Stimulated activated CD4-positive, alpha-beta T cell treated with anti-CD3 and anti-CD28 coated beads, Interleukin-12 subunit alpha, Interleukin-12 subunit beta, amount 100 ng/mL, for 48 hours (primary cell): Measurements from ENCODE around the gene HGD.

ENCODE experiments used
- DNase-seq, 3 donors: peaks; one replicate each; pipeline ENCODE4 v3.0.0-alpha.2; 2020; ENCODE audit warnings: low read depth in 2 of 3, low spot score in 1 of 3

Gene HGD, protein sequence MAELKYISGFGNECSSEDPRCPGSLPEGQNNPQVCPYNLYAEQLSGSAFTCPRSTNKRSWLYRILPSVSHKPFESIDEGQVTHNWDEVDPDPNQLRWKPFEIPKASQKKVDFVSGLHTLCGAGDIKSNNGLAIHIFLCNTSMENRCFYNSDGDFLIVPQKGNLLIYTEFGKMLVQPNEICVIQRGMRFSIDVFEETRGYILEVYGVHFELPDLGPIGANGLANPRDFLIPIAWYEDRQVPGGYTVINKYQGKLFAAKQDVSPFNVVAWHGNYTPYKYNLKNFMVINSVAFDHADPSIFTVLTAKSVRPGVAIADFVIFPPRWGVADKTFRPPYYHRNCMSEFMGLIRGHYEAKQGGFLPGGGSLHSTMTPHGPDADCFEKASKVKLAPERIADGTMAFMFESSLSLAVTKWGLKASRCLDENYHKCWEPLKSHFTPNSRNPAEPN

GRCh38 chr3:120682095-120682681, at the start of gene HGD:
TSS of gene HGD (minus strand) at chr3:120682239. CDS start at chr3:120682111, 128 bp downstream.
- no peak for DNase-seq

- DNase-seq: no peak
These were observed 48.8 kb upstream of the HGD start for GRCh38 chr3:120730576-120731542.

- DNase-seq: no peak
These were observed 44.8 kb upstream of the HGD start for GRCh38 chr3:120726791-120727190.

- peak; percentile 19 to 25 (median 23) for DNase-seq
These were observed 37.3 kb upstream of the HGD start for GRCh38 chr3:120719167-120719834.

DNA sequence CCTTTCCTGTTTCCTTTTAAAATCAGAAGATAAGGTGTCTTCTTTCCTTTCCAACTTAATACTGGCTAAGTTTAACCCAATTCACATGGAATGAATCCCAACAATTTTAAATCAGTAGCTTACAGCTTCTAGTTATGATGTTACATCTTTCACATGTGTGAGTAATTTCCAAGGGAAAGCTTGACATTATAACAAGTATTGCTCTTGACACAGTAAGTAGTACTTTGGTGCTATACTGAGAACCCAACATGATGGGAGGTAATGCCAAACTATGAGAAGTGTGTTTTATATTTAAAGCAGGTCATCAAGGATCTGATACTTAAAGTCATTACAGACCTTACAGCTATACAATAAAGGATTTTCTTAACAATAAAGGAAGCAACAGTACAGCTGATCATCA, 31.2 kb upstream of the HGD start:
- DNase-seq: no peak

GRCh38 chr3:120710369-120710768, 28.3 kb upstream of the HGD start:
- DNase-seq: no peak

GRCh38 chr3:120708408-120708807, 26.4 kb upstream of the HGD start:
- DNase-seq: no peak

- DNase-seq: no peak
These were observed 24.9 kb upstream of the HGD start for GRCh38 chr3:120706950-120707349.

DNA sequence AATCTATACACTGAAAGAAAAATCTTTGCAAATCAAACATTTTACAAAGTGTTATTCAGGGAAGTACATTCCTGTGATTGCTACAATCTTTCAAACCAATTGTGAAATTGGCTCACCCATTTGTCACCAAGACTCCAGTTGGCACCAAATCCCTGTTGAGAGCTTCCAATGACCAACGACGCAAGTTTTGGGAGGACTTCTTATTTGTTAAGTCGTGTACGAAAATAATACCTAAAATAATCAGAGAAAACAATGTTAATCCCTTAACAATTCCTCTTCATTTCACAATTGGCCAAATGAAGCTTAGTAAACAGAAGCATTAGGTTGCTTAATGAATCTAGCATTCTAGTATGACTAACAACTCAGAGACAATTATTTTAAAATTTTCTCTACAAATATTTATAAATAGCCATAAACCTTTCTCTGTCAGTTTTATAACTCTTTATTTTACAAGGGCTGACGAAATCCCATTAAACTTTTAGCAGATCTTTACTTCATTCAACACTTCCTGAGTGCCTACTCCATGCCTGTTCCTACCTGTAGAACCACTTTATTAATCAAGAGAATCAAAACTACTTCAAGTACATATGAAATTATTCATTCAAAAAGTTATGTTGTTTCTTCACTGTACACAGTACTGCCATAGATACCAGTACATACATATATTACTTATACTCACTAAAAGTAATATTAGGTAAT, 24.0 kb upstream of the HGD start:
- no peak for DNase-seq

DNA sequence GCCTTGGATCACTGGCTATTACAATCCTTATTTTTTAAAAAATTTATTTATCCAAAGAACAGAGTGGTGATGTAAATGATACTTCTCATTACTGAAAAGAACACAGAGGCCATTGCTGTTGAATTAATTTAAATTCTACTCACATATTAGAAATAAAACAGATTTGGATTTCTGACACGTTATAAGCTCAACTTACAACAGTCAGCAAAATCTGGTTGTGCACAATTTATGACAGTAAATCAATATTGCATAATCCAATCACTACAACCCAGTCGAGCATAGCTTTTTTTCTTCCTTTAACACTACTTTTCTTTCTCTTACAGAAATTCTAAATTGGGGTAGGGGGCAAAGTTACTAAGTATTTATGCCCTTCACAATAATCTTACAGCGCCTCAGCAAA, 17.3 kb upstream of the HGD start:
- DNase-seq: no peak

DNA sequence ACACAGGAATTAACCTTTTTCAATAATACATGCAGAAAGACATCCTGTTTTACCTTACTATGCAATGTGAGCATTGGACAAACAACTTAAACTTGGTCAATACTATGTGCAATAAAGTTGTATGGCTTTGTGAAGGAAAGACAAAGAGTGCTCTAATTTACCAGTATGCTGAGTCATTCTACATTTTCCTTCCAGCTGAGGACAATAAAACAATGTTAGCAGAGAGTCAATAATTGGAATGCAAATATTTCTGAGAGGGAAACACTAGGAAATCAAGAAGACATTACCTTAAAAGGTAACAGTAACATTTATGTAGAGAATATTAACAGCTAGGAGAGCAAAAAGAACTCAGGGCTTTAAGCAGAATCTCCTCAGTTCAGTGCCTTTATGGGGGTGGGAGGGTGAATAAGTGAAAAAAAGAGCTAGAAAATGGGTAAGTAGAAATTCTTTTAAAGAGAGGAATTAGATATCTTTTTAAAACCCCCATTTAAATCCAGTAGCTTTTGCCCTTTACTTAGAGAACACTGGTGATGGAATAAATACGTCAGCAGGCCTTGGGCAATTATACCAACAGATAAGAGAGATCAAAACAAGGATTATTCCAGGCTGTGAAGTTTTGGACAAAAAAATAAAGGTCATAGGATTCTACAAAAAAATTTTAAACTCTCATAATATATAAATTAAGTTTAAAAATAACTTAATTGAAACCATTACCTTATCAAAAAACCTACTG, 11.6 kb upstream of the HGD start:
- DNase-seq: no peak

DNA sequence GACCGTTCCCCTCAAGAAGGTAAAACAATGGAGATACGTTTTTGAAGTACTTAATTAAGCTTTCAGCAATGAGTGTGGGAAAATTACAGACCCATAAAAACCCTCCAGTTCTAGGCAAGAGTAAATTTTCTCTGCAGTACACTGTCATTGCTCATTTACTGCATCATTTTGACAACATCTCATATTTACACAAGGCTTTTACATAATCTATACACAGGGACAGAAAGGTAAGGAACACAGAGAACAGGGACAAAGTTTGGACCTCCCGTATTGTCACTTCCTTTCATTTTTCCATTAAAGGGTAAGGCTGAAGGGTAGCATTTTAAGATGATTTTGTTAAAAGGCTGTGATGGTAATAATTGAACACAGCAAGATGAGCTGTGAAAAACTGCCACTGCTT, 7.4 kb upstream of the HGD start:
- no peak for DNase-seq

- DNase-seq: no peak
These were observed 6.1 kb upstream of the HGD start for GRCh38 chr3:120688121-120688520.

GRCh38 chr3:120685411-120685810, 3.4 kb upstream of the HGD start:
- no peak for DNase-seq

GRCh38 chr3:120684896-120685295, 2.9 kb upstream of the HGD start:
- no peak for DNase-seq

GRCh38 chr3:120683671-120684301, 1.7 kb upstream of the HGD start:
- no peak for DNase-seq

DNA sequence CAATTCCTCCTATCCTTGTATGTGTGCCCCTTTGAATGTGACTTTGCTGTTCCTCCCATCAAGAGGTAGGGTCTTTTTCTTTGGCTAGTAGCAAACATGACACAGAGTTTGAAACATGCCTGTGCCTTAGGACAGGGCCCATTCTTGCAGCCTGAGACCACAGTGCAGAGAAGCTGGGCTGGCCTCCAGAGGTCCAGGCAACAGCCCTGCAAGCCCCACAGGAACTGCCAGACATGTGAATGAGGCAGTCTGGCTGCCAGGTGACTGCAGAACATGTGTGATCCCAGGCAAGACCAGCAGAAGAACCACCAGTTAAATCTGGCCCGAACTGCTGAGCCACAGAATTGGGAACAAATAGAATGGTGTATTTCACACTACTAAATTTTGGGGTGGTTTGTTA, 1.2 kb upstream of the HGD start:
- no peak for DNase-seq

DNA sequence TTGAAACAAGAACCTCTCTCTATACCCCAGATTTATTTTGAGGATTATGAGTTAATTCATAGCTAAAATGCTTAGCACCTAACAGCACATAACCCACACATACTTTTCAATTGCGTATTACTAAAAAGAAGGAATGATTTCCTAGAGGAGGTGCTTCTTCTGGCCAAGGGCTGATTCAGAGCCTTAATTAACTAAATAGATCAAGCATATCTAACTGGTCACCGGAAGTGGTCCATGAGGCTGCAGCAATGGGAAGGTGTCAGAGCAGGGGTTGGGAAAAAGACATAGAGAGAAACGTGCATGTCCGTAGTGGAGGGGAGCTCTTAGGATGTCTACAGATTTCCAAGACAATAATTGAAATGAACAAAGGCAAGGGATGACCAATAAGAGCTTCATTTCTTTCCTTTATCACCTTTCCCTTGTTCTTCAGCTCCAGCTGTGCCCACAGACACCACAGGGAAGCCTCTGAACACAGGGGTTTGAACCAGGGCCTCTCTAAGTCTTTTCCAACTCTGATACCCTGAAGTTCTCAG, 467 bp downstream of the HGD start:
- no peak for DNase-seq

- DNase-seq: no peak
These were observed 1.0 kb downstream of the HGD start for GRCh38 chr3:120681018-120681417.
